HEK293 (cell line): ENCODE results near the gene SCPEP1.

ENCODE experiments used
- CTCF ChIP-seq: fragments of 450-650 bp; formaldehyde crosslinking; IDR thresholded peaks from 2 replicates; pipeline ENCODE4 v1.5.1; 2016; ENCODE audit warnings: missing biosample characterization, missing genetic modification characterization
- PBX3 ChIP-seq: sonication (generic); formaldehyde crosslinking; IDR thresholded peaks from 2 replicates; pipeline ENCODE4 v1.8.1; 2022; ENCODE audit warnings: mild to moderate bottlenecking, moderate library complexity, missing genetic modification reagents
- YY1 ChIP-seq: fragments of 450-650 bp; formaldehyde crosslinking; IDR thresholded peaks from 2 replicates; pipeline ENCODE4 v1.5.1; 2018; ENCODE audit warnings: missing biosample characterization, missing genetic modification characterization
- ZNF175 ChIP-seq: fragments of 450-650 bp; formaldehyde crosslinking; IDR thresholded peaks from 2 replicates; pipeline ENCODE4 v1.5.1; 2016; ENCODE audit warnings: missing biosample characterization, missing genetic modification characterization
- ZNF18 ChIP-seq: fragments of 450-650 bp; formaldehyde crosslinking; IDR thresholded peaks from 2 replicates; pipeline ENCODE4 v1.5.1; 2016; ENCODE audit warnings: missing biosample characterization, missing genetic modification characterization
- ZNF341 ChIP-seq: fragments of 450-650 bp; formaldehyde crosslinking; IDR thresholded peaks from 2 replicates; pipeline ENCODE4; 2016; ENCODE audit warnings: low read depth, missing biosample characterization, missing genetic modification characterization
- ZNF350 ChIP-seq: fragments of 450-650 bp; formaldehyde crosslinking; IDR thresholded peaks from 2 replicates; pipeline ENCODE4 v1.5.0; 2017; ENCODE audit warnings: missing biosample characterization, mild to moderate bottlenecking, missing genetic modification characterization
- ZNF792 ChIP-seq: fragments of 450-650 bp; formaldehyde crosslinking; IDR thresholded peaks from 2 replicates; pipeline ENCODE4 v1.5.1; 2016; ENCODE audit warnings: missing biosample characterization, missing genetic modification characterization

GRCh38 chr17:57051886-57052361, 74.0 kb downstream of the SCPEP1 start:
- TF ChIP-seq ZNF175 (tag by site-specific recombination) (no peak), CTCF (tag by site-specific recombination) (no peak), YY1 (tag by site-specific recombination) (no peak), ZNF792 (tag by site-specific recombination) (no peak), ZNF18 (tag by site-specific recombination) (no peak), PBX3 (CRISPR knock-in tag) (no peak), ZNF341 (tag by site-specific recombination) (no peak), ZNF350 (no peak)
